NK-92 (cell line): ENCODE measurements around the gene KCNN2.

ENCODE experiments used
- DNase-seq: peaks from one replicate; lab custom pipeline; 2025; ENCODE audit not compliant: unreplicated experiment; lab: John Stamatoyannopoulos, UW

Gene KCNN2

GRCh38 chr5:114500756-114501155 lies 138.9 kb downstream of the KCNN2 start:
- no peak for DNase-seq

- no peak for DNase-seq
Measured at GRCh38 chr5:114504560-114504959, 142.7 kb downstream of the KCNN2 start.

GRCh38 chr5:114524221-114524620 lies 162.4 kb downstream of the KCNN2 start:
- DNase-seq = no peak

- no peak for DNase-seq
Measured at GRCh38 chr5:114544561-114544960, 182.7 kb downstream of the KCNN2 start.
